ENCODE measurements around the gene EDARADD. TPM values are rescaled to one million over a fixed set of nuclear protein-coding genes. Genes with fewer than 3 reads are reported as not detected.
"Not testable (repeated sequence)": the region's sequence is repeated elsewhere in the genome, so short reads cannot be mapped to it uniquely, and the experiment has no call there.

EDARADD gene
- total RNA-seq, 1 donor from 2014 or later, result 17.0 TPM

DNA sequence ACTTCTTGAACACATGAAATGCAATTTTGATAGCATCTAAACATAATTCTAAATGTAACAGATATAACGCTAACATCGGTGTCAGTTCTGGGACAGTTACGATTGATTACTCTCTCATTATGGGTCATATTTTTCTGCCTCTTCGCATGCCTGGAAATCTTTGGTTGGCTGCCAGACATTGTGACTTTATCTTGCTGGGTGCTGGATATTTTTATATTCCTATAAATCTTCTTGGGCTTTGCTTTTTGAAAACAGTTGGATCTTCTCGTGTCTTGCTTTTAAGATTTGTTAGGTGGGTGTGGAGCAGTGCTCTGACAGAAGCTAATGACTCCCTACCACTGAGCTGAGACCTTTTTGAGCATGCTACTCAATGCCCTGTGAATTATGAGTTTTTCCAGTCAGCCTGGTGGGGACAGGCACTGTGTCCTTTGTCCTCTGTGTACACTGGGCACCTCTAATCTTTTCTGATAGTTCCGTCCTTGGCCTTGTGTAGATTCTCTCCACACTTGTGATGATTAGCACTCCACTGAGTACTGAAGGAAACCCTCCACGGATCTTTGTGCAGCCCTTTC lies 28.0 kb upstream of the EDARADD start:
- no peak overlapping the region for H3K4me3 Mint-ChIP-seq
- peaks cover 4% of the 10 kb centered on the region for H3K9me3 Mint-ChIP-seq
- peaks cover 4% of the 10 kb centered on the region for H3K36me3 Mint-ChIP-seq
- peaks cover 35% of the 10 kb centered on the region for H3K4me1 Mint-ChIP-seq
- TF ChIP-seq, protein P1, sequence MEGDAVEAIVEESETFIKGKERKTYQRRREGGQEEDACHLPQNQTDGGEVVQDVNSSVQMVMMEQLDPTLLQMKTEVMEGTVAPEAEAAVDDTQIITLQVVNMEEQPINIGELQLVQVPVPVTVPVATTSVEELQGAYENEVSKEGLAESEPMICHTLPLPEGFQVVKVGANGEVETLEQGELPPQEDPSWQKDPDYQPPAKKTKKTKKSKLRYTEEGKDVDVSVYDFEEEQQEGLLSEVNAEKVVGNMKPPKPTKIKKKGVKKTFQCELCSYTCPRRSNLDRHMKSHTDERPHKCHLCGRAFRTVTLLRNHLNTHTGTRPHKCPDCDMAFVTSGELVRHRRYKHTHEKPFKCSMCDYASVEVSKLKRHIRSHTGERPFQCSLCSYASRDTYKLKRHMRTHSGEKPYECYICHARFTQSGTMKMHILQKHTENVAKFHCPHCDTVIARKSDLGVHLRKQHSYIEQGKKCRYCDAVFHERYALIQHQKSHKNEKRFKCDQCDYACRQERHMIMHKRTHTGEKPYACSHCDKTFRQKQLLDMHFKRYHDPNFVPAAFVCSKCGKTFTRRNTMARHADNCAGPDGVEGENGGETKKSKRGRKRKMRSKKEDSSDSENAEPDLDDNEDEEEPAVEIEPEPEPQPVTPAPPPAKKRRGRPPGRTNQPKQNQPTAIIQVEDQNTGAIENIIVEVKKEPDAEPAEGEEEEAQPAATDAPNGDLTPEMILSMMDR (IDR thresholded peaks at IDR 0.05; ENCODE audit: unreplicated experiment), result no peak
- H3K27me3 Mint-ChIP-seq (ENCODE audit: low read depth), result peaks cover 4% of the 10 kb centered on the region
- H3K27ac Mint-ChIP-seq, result peak overlapping the region; percentile 74
- no peak for DNase-seq (ENCODE audit: low spot score in 2 of 2, unreplicated experiment in 2 of 2)

DNA sequence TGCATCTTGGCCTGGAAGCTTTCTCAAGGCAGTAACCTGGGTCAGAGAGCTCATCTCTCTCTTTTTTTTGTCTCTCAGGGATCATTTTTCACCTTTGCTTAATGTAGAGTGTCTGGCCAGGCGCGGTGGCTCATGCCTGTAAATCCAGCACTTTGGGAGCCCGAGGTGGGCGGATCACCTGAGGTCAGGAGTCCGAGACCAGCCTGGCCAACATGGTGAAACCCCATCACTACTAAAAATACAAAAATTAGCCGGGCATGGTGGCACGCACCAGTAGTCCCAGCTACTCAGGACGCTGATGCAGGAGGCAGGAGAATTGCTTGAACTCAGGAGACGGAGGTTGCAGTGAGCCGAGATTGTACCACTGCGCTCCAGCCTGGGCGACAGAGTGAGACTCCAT lies 27.4 kb upstream of the EDARADD start:
- H3K4me3 Mint-ChIP-seq; H3K9me3 Mint-ChIP-seq; DNase-seq (ENCODE audit: low spot score in 2 of 2, unreplicated experiment in 2 of 2); H3K27me3 Mint-ChIP-seq (ENCODE audit: low read depth); H3K36me3 Mint-ChIP-seq: not testable (repeated sequence)
- peak overlapping the region; percentile 74 for H3K27ac Mint-ChIP-seq
- peaks cover 36% of the 10 kb centered on the region for H3K4me1 Mint-ChIP-seq

DNA sequence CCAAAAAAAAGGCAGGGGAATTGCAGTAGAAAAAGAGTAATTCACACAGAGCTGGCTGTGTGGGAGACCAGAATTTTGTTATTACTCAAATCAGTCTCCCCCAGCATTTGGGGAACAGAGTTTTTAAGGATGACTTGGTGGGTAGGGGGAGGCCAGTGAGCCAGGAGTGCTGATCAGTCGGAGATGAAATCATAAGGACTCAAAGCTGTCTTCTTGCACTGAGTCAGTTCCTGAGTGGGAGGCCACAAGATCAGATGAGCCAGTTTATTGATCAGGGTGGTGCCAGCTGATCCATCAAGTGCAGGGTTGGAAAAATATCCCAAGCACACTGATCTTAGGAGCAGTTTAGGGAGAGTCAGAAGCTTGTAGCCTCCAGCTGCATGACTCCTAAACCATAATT lies 23.7 kb upstream of the EDARADD start:
- H3K36me3 Mint-ChIP-seq, result peaks cover 4% of the 10 kb centered on the region
- TF ChIP-seq, protein P1 (IDR thresholded peaks at IDR 0.05; ENCODE audit: unreplicated experiment), result no peak
- H3K4me1 Mint-ChIP-seq, result peaks cover 26% of the 10 kb centered on the region
- DNase-seq (ENCODE audit: low spot score in 2 of 2, unreplicated experiment in 2 of 2), result no peak
- H3K27ac Mint-ChIP-seq, result peak overlapping the region; percentile 23
- H3K4me3 Mint-ChIP-seq, result no peak overlapping the region
- peaks cover 17% of the 10 kb centered on the region for H3K9me3 Mint-ChIP-seq
- H3K27me3 Mint-ChIP-seq (ENCODE audit: low read depth), result no peaks in the 10 kb centered on the region

DNA sequence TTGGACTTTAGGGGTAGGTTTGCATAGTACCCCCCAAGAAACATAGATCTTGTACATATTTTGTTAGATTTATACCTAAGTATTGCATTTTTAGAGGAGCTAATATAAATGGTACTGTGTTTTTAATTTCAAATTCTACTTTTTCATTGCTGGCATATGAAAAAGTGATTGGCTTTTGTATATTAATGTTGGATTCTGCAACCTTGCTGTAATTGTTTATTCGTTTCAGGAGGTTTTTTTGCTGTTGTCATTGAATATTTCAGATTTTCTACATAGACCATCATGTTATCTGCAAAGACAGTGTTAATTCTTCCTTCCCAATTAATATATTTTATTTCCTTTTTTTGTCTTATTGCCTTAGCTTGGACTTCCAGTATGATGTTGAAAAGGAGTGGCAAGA lies 23.0 kb upstream of the EDARADD start:
- no peaks in the 10 kb centered on the region for H3K27me3 Mint-ChIP-seq (ENCODE audit: low read depth)
- peaks cover 4% of the 10 kb centered on the region for H3K36me3 Mint-ChIP-seq
- TF ChIP-seq, protein P1 (IDR thresholded peaks at IDR 0.05; ENCODE audit: unreplicated experiment), result no peak
- no peak for DNase-seq (ENCODE audit: low spot score in 2 of 2, unreplicated experiment in 2 of 2)
- peak overlapping the region; percentile 16 for H3K27ac Mint-ChIP-seq
- no peak overlapping the region for H3K4me3 Mint-ChIP-seq
- peaks cover 18% of the 10 kb centered on the region for H3K9me3 Mint-ChIP-seq
- H3K4me1 Mint-ChIP-seq, result peaks cover 19% of the 10 kb centered on the region

DNA sequence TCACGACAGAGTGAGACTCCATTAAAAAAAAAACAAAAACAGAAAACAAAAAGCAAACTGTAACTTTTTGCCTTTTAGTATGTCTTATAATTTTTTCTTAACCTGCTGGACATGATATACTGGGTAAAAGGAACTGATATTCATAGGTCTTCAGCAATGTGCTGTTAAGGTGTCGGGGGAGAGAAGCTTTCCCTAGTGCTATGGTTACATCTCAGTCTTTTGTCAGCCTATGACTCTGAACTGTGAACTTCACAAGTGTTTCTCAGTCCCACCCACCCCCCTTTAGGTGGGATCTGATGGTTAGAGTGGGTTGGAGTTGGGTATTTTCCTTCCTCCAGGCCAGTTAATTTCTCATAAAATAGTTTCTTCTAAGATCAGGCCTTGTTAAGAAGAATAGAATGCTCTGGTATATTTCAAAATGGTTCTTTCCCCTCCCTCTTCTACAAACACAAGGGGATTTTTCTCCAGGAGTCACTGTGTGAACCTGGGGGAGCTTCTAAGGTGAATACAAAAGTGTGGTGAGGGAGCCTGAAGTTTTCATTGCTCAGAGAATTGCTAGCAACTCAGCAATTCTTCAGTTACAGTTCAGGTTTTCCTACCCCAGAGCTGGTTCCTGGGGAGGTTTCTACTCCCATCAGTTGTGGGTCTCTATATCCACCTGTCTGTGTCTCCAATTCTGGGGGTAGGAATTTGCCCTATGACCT lies 16.1 kb upstream of the EDARADD start:
- TF ChIP-seq, protein P1 (IDR thresholded peaks at IDR 0.05; ENCODE audit: unreplicated experiment), result no peak
- Mint-ChIP-seq H3K4me1 (peaks cover 8% of the 10 kb centered on the region), H3K4me3 (no peak overlapping the region), H3K9me3 (peaks cover 38% of the 10 kb centered on the region), H3K27me3 (ENCODE audit: low read depth) (no peaks in the 10 kb centered on the region), H3K36me3 (peaks cover 13% of the 10 kb centered on the region), H3K27ac (peak overlapping the region; percentile 86)
- DNase-seq (ENCODE audit: low spot score in 2 of 2, unreplicated experiment in 2 of 2), result no peak

DNA sequence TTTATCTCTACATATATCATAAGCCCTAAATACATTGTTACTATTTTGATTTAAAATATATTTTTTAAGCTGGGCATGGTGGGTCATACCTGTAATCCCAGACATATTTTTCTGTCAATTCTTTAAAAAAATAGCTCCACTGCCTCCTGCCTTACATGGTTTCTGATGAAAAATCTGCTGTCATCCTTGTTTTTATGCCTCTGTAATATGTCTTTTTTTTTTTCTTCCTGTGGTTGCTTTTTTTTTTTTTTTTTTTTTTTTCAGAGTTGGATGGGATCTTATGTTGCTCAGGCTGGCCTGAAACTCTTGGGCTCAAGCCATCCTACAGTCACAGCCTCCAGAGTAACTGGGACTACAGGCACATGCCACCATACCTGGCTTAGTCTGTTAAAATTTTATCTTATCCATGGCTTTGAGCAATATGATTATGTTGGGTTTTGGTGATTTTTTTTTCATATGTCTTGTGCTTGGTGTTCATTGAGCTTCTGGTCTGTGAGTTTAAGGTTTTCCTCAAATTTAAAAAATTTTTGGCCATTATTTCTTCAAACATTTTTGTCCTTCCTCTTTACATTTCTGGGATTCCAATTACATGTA lies 12.4 kb upstream of the EDARADD start:
- Mint-ChIP-seq H3K27ac (no peak overlapping the region), H3K4me1 (peaks cover 8% of the 10 kb centered on the region), H3K4me3 (no peak overlapping the region), H3K36me3 (peaks cover 13% of the 10 kb centered on the region), H3K27me3 (ENCODE audit: low read depth) (no peaks in the 10 kb centered on the region), H3K9me3 (peaks cover 22% of the 10 kb centered on the region)
- TF ChIP-seq, protein P1 (IDR thresholded peaks at IDR 0.05; ENCODE audit: unreplicated experiment), result no peak
- no peak for DNase-seq (ENCODE audit: low spot score in 2 of 2, unreplicated experiment in 2 of 2)
